Astrocyte (in vitro differentiated cells and primary cell): Measurements from ENCODE around the gene PARD6A. TPM values are rescaled to one million over a fixed set of nuclear protein-coding genes. Genes with fewer than 3 reads are reported as not detected.

Experiments
- DNase-seq: peaks from one replicate; pipeline ENCODE4 v3.0.0-alpha.2; 2010; ENCODE audit warnings: low read depth
- FAIRE-seq: peaks from 2 replicates; lab custom pipeline; 2011; peaks lifted over from hg19 to GRCh38; lab: Jason Lieb, UNC
- H2AFZ ChIP-seq: 2 replicates; pipeline ENCODE4 v1.6.0; 2012; ENCODE audit warnings: low read depth, low read length, inconsistent platforms
- H3K27ac ChIP-seq: 2 replicates; pipeline ENCODE4 v1.5.1; 2011; ENCODE audit warnings: low read depth, low read length, inconsistent platforms
- H3K27me3 ChIP-seq: 2 replicates; pipeline ENCODE4 v1.6.0; 2011; ENCODE audit warnings: low read length, inconsistent platforms; ENCODE audit not compliant: insufficient read depth
- H3K36me3 ChIP-seq: 2 replicates; pipeline ENCODE4 v1.5.1; 2011; ENCODE audit warnings: low read length, inconsistent platforms; ENCODE audit not compliant: insufficient read depth
- H3K4me1 ChIP-seq: 2 replicates; pipeline ENCODE4 v1.5.1; 2011; ENCODE audit warnings: low read length, inconsistent platforms; ENCODE audit not compliant: insufficient read depth
- H3K4me2 ChIP-seq: 2 replicates; pipeline ENCODE4 v1.6.0; 2012; ENCODE audit warnings: low read length, inconsistent platforms
- H3K4me3 ChIP-seq: 2 replicates; pipeline ENCODE4 v1.5.1; 2011; ENCODE audit warnings: low read depth, mild to moderate bottlenecking, low read length, inconsistent platforms; ENCODE audit not compliant: insufficient read depth
- H3K79me2 ChIP-seq: 2 replicates; pipeline ENCODE4 v1.6.0; 2012; ENCODE audit warnings: mild to moderate bottlenecking, low read length, inconsistent platforms; ENCODE audit not compliant: insufficient read depth
- H3K9ac ChIP-seq: 2 replicates; pipeline ENCODE4 v1.6.0; 2012; ENCODE audit warnings: mild to moderate bottlenecking, low read length, inconsistent platforms
- H3K9me3 ChIP-seq: 2 replicates; pipeline ENCODE4 v1.5.1; 2012; ENCODE audit warnings: low read depth, mild to moderate bottlenecking, low read length, inconsistent platforms; ENCODE audit not compliant: insufficient read depth
- H4K20me1 ChIP-seq: 2 replicates; pipeline ENCODE4 v1.6.0; 2012; ENCODE audit warnings: low read length, inconsistent platforms; ENCODE audit not compliant: insufficient read depth
- H3K27ac Mint-ChIP-seq: one replicate; pipeline ENCODE4 v1.8.0; 2021; ENCODE audit warnings: mild to moderate bottlenecking, mixed read lengths; ENCODE audit not compliant: unreplicated experiment
- H3K27me3 Mint-ChIP-seq: one replicate; pipeline ENCODE4 v1.8.0; 2021; ENCODE audit warnings: low read depth, mixed read lengths; ENCODE audit not compliant: unreplicated experiment
- H3K36me3 Mint-ChIP-seq: one replicate; pipeline ENCODE4 v1.8.0; 2021; ENCODE audit warnings: low read depth, mixed read lengths; ENCODE audit not compliant: unreplicated experiment
- H3K4me1 Mint-ChIP-seq: one replicate; pipeline ENCODE4 v1.8.0; 2021; ENCODE audit warnings: low read depth, mixed read lengths; ENCODE audit not compliant: unreplicated experiment
- H3K4me3 Mint-ChIP-seq: one replicate; pipeline ENCODE4 v1.8.0; 2021; ENCODE audit warnings: mild to moderate bottlenecking, moderate library complexity, mixed read lengths; ENCODE audit not compliant: unreplicated experiment
- H3K9me3 Mint-ChIP-seq: one replicate; pipeline ENCODE4 v1.8.0; 2021; ENCODE audit warnings: mild to moderate bottlenecking, mixed read lengths; ENCODE audit not compliant: unreplicated experiment
- EZH2 ChIP-seq: IDR thresholded peaks from 2 replicates; pipeline ENCODE4 v1.6.1; 2012; ENCODE audit warnings: mild to moderate bottlenecking, low read length, inconsistent platforms; ENCODE audit not compliant: insufficient read depth
- total RNA-seq: library from RNA; stranded (reverse); gene quantifications from 2 replicates; pipeline ENCODE4 v1.2.1, GENCODE V29; 2021
- TF ChIP-seq, protein P1 (sequence below): IDR thresholded peaks from 2 replicates; pipeline ENCODE4 v1.5.1; 2011; ENCODE audit warnings: low read depth, mild to moderate bottlenecking, inconsistent platforms, low read length, moderate library complexity; ENCODE audit not compliant: insufficient read depth

Gene PARD6A
- total RNA-seq, 1 donor from 2014 or later = 1.4 TPM

DNA sequence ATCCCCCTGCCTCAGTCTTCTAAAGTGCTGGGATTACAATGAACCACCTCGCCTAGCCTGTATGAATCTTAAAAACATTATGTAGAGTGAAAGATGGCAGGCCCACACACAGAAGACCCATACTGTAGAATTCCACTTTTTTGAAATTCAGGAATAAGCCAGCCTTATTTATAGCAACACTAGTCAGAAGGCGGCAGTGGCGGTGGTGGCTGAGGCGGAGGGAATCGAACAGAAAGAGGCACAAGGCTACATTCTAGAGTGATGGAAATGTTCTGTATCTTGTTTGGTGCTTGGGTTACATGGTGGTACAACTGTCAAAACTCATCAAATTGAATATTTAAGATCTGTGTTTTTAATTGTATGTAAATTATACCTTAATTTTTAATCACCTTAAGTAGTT is 47.0 kb downstream of the PARD6A start:
- peaks cover 4% of the 10 kb centered on the region for H3K36me3 Mint-ChIP-seq
- H3K4me3 Mint-ChIP-seq = no peak overlapping the region
- no peak overlapping the region for H3K4me3 ChIP-seq
- no peak for TF ChIP-seq EZH2
- TF ChIP-seq, protein P1, sequence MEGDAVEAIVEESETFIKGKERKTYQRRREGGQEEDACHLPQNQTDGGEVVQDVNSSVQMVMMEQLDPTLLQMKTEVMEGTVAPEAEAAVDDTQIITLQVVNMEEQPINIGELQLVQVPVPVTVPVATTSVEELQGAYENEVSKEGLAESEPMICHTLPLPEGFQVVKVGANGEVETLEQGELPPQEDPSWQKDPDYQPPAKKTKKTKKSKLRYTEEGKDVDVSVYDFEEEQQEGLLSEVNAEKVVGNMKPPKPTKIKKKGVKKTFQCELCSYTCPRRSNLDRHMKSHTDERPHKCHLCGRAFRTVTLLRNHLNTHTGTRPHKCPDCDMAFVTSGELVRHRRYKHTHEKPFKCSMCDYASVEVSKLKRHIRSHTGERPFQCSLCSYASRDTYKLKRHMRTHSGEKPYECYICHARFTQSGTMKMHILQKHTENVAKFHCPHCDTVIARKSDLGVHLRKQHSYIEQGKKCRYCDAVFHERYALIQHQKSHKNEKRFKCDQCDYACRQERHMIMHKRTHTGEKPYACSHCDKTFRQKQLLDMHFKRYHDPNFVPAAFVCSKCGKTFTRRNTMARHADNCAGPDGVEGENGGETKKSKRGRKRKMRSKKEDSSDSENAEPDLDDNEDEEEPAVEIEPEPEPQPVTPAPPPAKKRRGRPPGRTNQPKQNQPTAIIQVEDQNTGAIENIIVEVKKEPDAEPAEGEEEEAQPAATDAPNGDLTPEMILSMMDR = no peak
- H3K9me3 ChIP-seq = no peaks in the 10 kb centered on the region
- DNase-seq (no peak), FAIRE-seq (no peak)
- H3K9ac ChIP-seq = no peak overlapping the region
- H3K4me1 ChIP-seq = no peaks in the 10 kb centered on the region
- no peak overlapping the region for H2AFZ ChIP-seq
- H4K20me1 ChIP-seq = peaks cover 66% of the 10 kb centered on the region
- no peaks in the 10 kb centered on the region for H3K4me1 Mint-ChIP-seq
- H3K9me3 Mint-ChIP-seq = no peaks in the 10 kb centered on the region
- peaks cover 63% of the 10 kb centered on the region for H3K79me2 ChIP-seq
- H3K27ac ChIP-seq = no peak overlapping the region
- H3K27me3 Mint-ChIP-seq = no peaks in the 10 kb centered on the region
- no peak overlapping the region for H3K27ac Mint-ChIP-seq
- H3K27me3 ChIP-seq = no peaks in the 10 kb centered on the region
- no peak overlapping the region for H3K4me2 ChIP-seq
- no peaks in the 10 kb centered on the region for H3K36me3 ChIP-seq

DNA sequence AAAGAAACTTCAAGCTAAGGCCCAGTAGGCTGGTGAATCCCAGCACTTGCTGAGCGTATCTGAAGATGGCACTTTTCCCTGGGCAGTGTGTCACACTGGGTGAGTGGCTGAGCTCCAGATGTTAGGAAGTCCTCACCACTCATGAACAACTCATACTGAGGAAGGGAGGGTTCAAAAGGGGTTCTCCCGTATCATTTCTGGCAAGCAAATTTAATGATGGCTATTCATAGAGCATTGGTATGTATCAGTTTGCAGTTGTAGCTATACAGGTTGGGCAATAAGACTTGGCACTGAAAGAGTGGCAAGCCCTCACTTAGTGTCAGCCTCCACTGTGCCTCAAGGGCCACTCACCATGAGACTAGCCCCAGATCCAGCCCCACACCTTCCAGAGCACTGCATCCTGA is 47.6 kb downstream of the PARD6A start:
- H3K27me3 ChIP-seq = no peaks in the 10 kb centered on the region
- H3K9ac ChIP-seq = no peak overlapping the region
- FAIRE-seq = no peak
- H3K4me3 ChIP-seq = no peak overlapping the region
- no peak for DNase-seq
- Mint-ChIP-seq H3K27ac (no peak overlapping the region), H3K9me3 (no peaks in the 10 kb centered on the region), H3K27me3 (no peaks in the 10 kb centered on the region), H3K4me3 (no peak overlapping the region), H3K36me3 (peaks cover 5% of the 10 kb centered on the region), H3K4me1 (peaks cover under 1% of the 10 kb centered on the region)
- TF ChIP-seq, protein P1 = no peak
- TF ChIP-seq EZH2 = no peak
- H2AFZ ChIP-seq = no peak overlapping the region
- peaks cover 67% of the 10 kb centered on the region for H4K20me1 ChIP-seq
- H3K27ac ChIP-seq = no peak overlapping the region
- no peaks in the 10 kb centered on the region for H3K9me3 ChIP-seq
- H3K79me2 ChIP-seq = peaks cover 66% of the 10 kb centered on the region
- H3K4me2 ChIP-seq = no peak overlapping the region
- no peaks in the 10 kb centered on the region for H3K4me1 ChIP-seq
- H3K36me3 ChIP-seq = peaks cover 1% of the 10 kb centered on the region

DNA sequence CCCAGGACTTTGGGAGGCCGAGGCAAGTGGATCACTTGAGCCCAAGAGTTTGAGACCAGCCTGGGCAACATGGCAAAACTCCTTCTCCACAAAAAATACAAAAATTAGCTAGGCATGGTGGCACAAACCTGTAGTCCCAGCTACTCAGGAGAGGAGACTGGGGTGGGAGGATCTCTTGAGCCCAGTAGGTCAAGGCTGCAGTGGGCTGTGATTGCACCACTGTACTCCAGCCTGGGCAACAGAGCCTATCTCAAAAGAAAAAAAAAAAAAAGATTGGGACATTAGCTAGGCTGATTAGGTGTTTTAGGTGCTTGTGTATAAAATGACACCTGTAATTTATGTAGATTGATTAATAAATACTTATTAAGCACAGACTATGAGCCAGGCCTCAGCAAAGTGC is 48.3 kb downstream of the PARD6A start:
- no peaks in the 10 kb centered on the region for H3K4me1 ChIP-seq
- TF ChIP-seq, protein P1 = no peak
- no peak for TF ChIP-seq EZH2
- H3K4me2 ChIP-seq = no peak overlapping the region
- H3K79me2 ChIP-seq = peaks cover 67% of the 10 kb centered on the region
- H3K4me3 Mint-ChIP-seq = no peak overlapping the region
- H3K36me3 ChIP-seq = peaks cover 2% of the 10 kb centered on the region
- no peaks in the 10 kb centered on the region for H3K27me3 ChIP-seq
- no peak overlapping the region for H3K9ac ChIP-seq
- no peak overlapping the region for H3K27ac Mint-ChIP-seq
- H3K27me3 Mint-ChIP-seq = no peaks in the 10 kb centered on the region
- H4K20me1 ChIP-seq = peaks cover 67% of the 10 kb centered on the region
- H2AFZ ChIP-seq = no peak overlapping the region
- H3K36me3 Mint-ChIP-seq = peaks cover 6% of the 10 kb centered on the region
- H3K9me3 ChIP-seq = no peaks in the 10 kb centered on the region
- no peak overlapping the region for H3K27ac ChIP-seq
- H3K9me3 Mint-ChIP-seq = no peaks in the 10 kb centered on the region
- H3K4me1 Mint-ChIP-seq = peaks cover 2% of the 10 kb centered on the region
- no peak for DNase-seq
- FAIRE-seq = no peak
- H3K4me3 ChIP-seq = no peak overlapping the region
